NCI-H748 (cell line): Measurements from ENCODE around the gene CDH4.
A peak's percentile ranks its signal among the peaks of the same experiment; 100 is the strongest.

Experiments used
- DNase-seq: peaks from one replicate; lab custom pipeline; 2025; ENCODE audit not compliant: unreplicated experiment; lab: John Stamatoyannopoulos, UW

The CDH4 gene

GRCh38 chr20:61661025-61661424, 409.0 kb downstream of the CDH4 start:
- DNase-seq, result no peak

GRCh38 chr20:61661583-61661982, 409.5 kb downstream of the CDH4 start:
- no peak for DNase-seq

- peak; percentile 20 for DNase-seq
Measured at GRCh38 chr20:61662226-61662967, 410.3 kb downstream of the CDH4 start.

- DNase-seq, result no peak
Measured at GRCh38 chr20:61662968-61663331, 410.9 kb downstream of the CDH4 start.

GRCh38 chr20:61663521-61664425, 411.7 kb downstream of the CDH4 start:
- no peak for DNase-seq

- no peak for DNase-seq
Measured at GRCh38 chr20:61664556-61665320, 412.7 kb downstream of the CDH4 start.

GRCh38 chr20:61665528-61666470, 413.7 kb downstream of the CDH4 start:
- no peak for DNase-seq

- DNase-seq, result no peak
Measured at GRCh38 chr20:61666471-61666832, 414.4 kb downstream of the CDH4 start.

GRCh38 chr20:61667056-61667792, 415.2 kb downstream of the CDH4 start:
- DNase-seq, result no peak

- peak; percentile 76 for DNase-seq
Measured at GRCh38 chr20:61668065-61668650, 416.1 kb downstream of the CDH4 start.

- DNase-seq, result no peak
Measured at GRCh38 chr20:61668771-61669503, 416.9 kb downstream of the CDH4 start.

GRCh38 chr20:61670274-61670673, 418.2 kb downstream of the CDH4 start:
- DNase-seq, result no peak

- DNase-seq, result no peak
Measured at GRCh38 chr20:61671559-61671958, 419.5 kb downstream of the CDH4 start.

GRCh38 chr20:61673152-61673847, 421.2 kb downstream of the CDH4 start:
- DNase-seq, result peak; percentile 52

- no peak for DNase-seq
Measured at GRCh38 chr20:61674121-61674520, 422.1 kb downstream of the CDH4 start.

- DNase-seq, result peak; percentile 12
Measured at GRCh38 chr20:61674688-61675087, 422.6 kb downstream of the CDH4 start.

- no peak for DNase-seq
Measured at GRCh38 chr20:61677928-61678327, 425.9 kb downstream of the CDH4 start.

GRCh38 chr20:61678437-61678836, 426.4 kb downstream of the CDH4 start:
- no peak for DNase-seq
